ENCODE results near the gene TIRAP. TPM values are rescaled to one million over a fixed set of nuclear protein-coding genes. Genes with fewer than 3 reads are reported as not detected.

The TIRAP gene
- total RNA-seq, 5 donors from 2014 or later (not counting 1 experiment from before 2014, with no cell fraction given) = 11.3 to 23.4 (median 21.9) TPM

DNA sequence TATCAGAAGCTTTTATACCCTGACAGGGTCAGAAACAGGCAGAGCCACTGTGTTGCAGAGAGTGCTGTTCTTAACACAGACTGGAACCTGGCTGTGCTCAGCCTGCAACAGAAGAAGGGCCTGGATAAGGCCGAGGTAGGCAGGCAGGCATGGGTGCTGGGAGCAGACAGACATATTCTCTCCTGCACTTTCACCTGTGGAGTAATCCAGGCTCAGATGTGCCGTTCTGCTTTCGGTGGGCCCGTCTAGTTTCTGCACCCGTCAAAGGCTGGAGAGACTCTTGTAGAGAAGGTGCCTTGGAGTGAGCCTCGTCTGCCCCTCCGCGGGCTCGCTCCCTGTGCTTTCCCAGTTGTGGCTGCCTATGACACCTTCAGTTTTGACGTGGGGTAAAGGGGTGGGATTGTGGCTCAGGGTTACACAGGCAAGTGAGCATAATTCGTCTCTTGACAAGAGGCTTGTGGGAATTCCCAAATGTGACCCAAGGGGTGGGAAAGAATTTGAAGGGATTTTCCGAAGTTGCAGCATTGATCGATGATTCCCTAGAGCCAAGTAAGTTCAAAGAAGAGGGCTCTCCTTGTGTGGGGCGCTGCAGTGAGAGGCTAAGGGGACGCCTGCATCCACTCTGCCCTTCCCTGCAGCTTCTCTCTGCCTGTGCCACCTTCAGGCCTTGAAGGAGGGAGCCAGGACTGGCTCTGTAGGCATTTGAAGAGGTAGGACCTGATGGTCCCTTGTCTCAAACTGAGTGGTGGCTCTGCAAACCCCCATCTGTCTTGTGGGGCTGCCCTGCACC is 56.4 kb downstream of the TIRAP start:
- ChIA-PET CTCF (no interaction called here), POLR2A (no interaction called here)
- no peaks in the 10 kb centered on the region for H3K27me3 ChIP-seq (replicated peaks in 1 of 2; ENCODE audit: control insufficient read depth in 2 of 2, extremely low read depth in 1 of 2, insufficient read depth in 2 of 2, low read length in 1 of 2)
- no peaks in the 10 kb centered on the region for H3K9me3 ChIP-seq
- H3K4me1 Mint-ChIP-seq = peaks cover 6 to 10% (median 6%) of the 10 kb centered on the region in 3 donors
- H3K4me3 Mint-ChIP-seq = no peak overlapping the region
- no peaks in the 10 kb centered on the region for H3K27me3 Mint-ChIP-seq
- no peak overlapping the region for H3K27ac ChIP-seq (ENCODE audit: low read length)
- no peak overlapping the region for H3K4me3 ChIP-seq (ENCODE audit: control insufficient read depth in 1 of 2, extremely low read depth in 1 of 2, low read length in 1 of 2)
- no peaks in the 10 kb centered on the region for H3K4me1 ChIP-seq (ENCODE audit: control insufficient read depth in 1 of 2, extremely low read depth in 1 of 2, insufficient read depth in 2 of 2, low read length in 2 of 2)
- 98% methylated on average over 12 of the region's 15 CpGs for WGBS (ENCODE audit: insufficient coverage)
- H3K27ac Mint-ChIP-seq = no peak overlapping the region
- H3K9me3 Mint-ChIP-seq = no peaks in the 10 kb centered on the region
- no peak for ATAC-seq (replicated peaks in 1 of 4)
- no peak for DNase-seq
- H3K36me3 ChIP-seq (ENCODE audit: control insufficient read depth in 2 of 2, extremely low read depth in 1 of 2, insufficient read depth in 1 of 2, low read length in 1 of 2) = peaks cover 14 to 71% of the 10 kb centered on the region in 2 donors
- H3K36me3 Mint-ChIP-seq = peaks cover 56% of the 10 kb centered on the region

DNA sequence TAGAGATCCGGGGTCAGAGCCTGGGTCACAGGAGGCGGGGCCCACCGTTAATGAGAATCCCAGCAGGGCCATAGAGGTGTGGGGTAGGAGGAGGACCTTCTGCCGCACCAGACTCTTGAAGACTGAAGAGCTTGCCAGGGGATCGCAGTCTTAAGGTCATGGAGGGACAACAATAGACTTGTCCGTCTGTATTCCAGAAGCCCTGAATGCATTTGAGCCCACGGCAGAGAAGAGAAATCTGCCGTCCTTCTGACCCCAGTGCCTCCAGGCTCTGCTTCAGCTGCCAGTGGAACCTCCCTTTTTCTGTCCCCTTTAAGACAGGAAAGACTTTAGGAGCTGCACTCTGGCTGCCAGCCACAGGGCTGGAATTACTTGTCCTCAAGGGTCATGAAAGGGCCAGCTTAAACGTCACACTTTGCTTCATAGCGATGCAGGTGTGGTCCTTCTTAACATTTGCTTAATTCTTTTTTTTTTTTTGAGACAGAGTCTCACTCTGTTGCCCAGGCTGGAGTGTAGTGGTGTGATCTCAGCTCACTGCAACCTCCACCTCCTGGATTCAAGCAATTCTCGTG is 57.1 kb downstream of the TIRAP start:
- H3K4me3 Mint-ChIP-seq = no peak overlapping the region
- H3K9me3 Mint-ChIP-seq = no peaks in the 10 kb centered on the region
- peaks cover 3 to 7% (median 5%) of the 10 kb centered on the region in 3 donors for H3K4me1 Mint-ChIP-seq
- ChIA-PET CTCF (no interaction called here), POLR2A (interaction anchor here in 1 of 2 donors (0.6 kb wide), 1 partner anchor 102 kb away, joined by 3 read pairs; no protein-coding TSS in a partner anchor)
- Histone ChIP-seq H3K36me3 (ENCODE audit: control insufficient read depth in 2 of 2, extremely low read depth in 1 of 2, insufficient read depth in 1 of 2, low read length in 1 of 2) (peaks cover 14 to 76% of the 10 kb centered on the region in 2 donors), H3K9me3 (no peaks in the 10 kb centered on the region), H3K27ac (ENCODE audit: low read length) (no peak overlapping the region), H3K4me3 (ENCODE audit: control insufficient read depth in 1 of 2, extremely low read depth in 1 of 2, low read length in 1 of 2) (no peak overlapping the region), H3K27me3 (replicated peaks in 1 of 2; ENCODE audit: control insufficient read depth in 2 of 2, extremely low read depth in 1 of 2, insufficient read depth in 2 of 2, low read length in 1 of 2) (no peaks in the 10 kb centered on the region), H3K4me1 (ENCODE audit: control insufficient read depth in 1 of 2, extremely low read depth in 1 of 2, insufficient read depth in 2 of 2, low read length in 2 of 2) (no peaks in the 10 kb centered on the region)
- WGBS (ENCODE audit: insufficient coverage) = 95% methylated on average over 10 of the region's 11 CpGs
- ATAC-seq (replicated peaks in 1 of 4) (no peak), DNase-seq (no peak)
- H3K36me3 Mint-ChIP-seq = peaks cover 58% of the 10 kb centered on the region
- H3K27ac Mint-ChIP-seq = no peak overlapping the region
- no peaks in the 10 kb centered on the region for H3K27me3 Mint-ChIP-seq

DNA sequence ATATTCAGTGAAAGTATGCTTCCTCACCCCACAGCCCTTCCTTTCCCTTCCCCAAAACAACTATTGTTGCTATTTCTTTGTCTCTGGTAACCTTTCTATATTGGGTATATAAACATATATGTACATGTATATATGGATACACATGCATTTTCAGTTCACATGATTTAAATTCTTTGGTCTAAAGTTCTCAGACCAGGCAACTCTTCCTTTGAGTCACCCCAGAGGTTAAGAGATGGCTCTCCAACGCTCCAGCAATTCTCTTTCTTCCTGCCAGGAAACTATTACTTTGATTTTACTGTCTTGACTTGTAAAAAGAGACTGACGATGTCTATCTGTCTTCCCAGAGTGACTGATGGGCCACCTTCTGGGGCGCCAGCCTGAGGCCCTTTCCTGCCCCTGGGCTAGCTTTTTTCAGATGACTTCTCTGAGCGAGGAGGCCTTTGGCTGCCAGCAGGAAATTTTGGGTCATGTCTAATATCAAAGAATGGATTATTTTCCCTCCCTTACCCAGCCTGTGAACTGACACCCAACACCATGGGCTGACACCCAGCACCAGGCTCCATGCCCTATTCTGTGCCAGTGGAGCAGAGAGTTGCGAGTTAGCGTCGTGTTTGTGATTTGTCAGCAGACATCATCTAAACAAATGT is 58.2 kb downstream of the TIRAP start:
- H3K9me3 Mint-ChIP-seq = no peaks in the 10 kb centered on the region
- no peaks in the 10 kb centered on the region for H3K9me3 ChIP-seq
- ChIA-PET POLR2A (no interaction called here), CTCF (no interaction called here)
- H3K4me1 Mint-ChIP-seq = peaks cover 0 to 5% (median 4%) of the 10 kb centered on the region in 3 donors
- no peak overlapping the region for H3K4me3 ChIP-seq (ENCODE audit: control insufficient read depth in 1 of 2, extremely low read depth in 1 of 2, low read length in 1 of 2)
- ATAC-seq (replicated peaks in 1 of 4) = no peak
- DNase-seq = no peak
- 82% methylated on average over 4 of the region's 7 CpGs for WGBS (ENCODE audit: insufficient coverage)
- H3K36me3 ChIP-seq (ENCODE audit: control insufficient read depth in 2 of 2, extremely low read depth in 1 of 2, insufficient read depth in 1 of 2, low read length in 1 of 2) = peaks cover 19 to 82% of the 10 kb centered on the region in 2 donors
- no peaks in the 10 kb centered on the region for H3K4me1 ChIP-seq (ENCODE audit: control insufficient read depth in 1 of 2, extremely low read depth in 1 of 2, insufficient read depth in 2 of 2, low read length in 2 of 2)
- no peaks in the 10 kb centered on the region for H3K27me3 Mint-ChIP-seq
- peak overlapping the region in 1 of 2 donors; percentile 7 for H3K27ac Mint-ChIP-seq
- H3K27ac ChIP-seq (ENCODE audit: low read length) = no peak overlapping the region
- no peak overlapping the region for H3K4me3 Mint-ChIP-seq
- H3K36me3 Mint-ChIP-seq = peaks cover 57% of the 10 kb centered on the region
- H3K27me3 ChIP-seq (replicated peaks in 1 of 2; ENCODE audit: control insufficient read depth in 2 of 2, extremely low read depth in 1 of 2, insufficient read depth in 2 of 2, low read length in 1 of 2) = no peaks in the 10 kb centered on the region

DNA sequence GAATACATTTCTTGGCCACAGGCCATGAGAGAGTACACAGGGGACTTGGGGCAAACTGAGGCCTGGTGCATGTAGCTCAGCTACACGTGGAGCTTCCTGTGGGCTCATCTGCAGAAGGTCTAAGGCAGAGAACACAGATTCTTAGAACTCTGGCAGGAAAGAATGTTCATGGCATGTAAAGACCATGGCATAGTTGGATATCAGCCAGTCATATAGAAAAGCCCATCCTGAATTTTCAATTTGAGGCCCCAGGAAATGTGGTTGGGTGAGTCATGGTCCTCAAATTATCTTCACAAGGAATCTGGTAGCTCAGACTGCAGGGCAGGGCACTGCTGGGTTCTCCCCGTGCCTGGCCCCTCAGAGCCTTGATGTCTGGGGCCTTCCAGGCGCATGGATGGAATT is 58.9 kb downstream of the TIRAP start:
- CTCF ChIA-PET = no interaction called here
- Histone ChIP-seq H3K36me3 (ENCODE audit: control insufficient read depth in 2 of 2, extremely low read depth in 1 of 2, insufficient read depth in 1 of 2, low read length in 1 of 2) (peaks cover 19 to 81% of the 10 kb centered on the region in 2 donors), H3K9me3 (no peaks in the 10 kb centered on the region), H3K27me3 (replicated peaks in 1 of 2; ENCODE audit: control insufficient read depth in 2 of 2, extremely low read depth in 1 of 2, insufficient read depth in 2 of 2, low read length in 1 of 2) (no peaks in the 10 kb centered on the region), H3K27ac (ENCODE audit: low read length) (no peak overlapping the region), H3K4me1 (ENCODE audit: control insufficient read depth in 1 of 2, extremely low read depth in 1 of 2, insufficient read depth in 2 of 2, low read length in 2 of 2) (no peaks in the 10 kb centered on the region), H3K4me3 (ENCODE audit: control insufficient read depth in 1 of 2, extremely low read depth in 1 of 2, low read length in 1 of 2) (no peak overlapping the region)
- no peaks in the 10 kb centered on the region for H3K27me3 Mint-ChIP-seq
- H3K4me1 Mint-ChIP-seq = peaks cover 0 to 3% (median 0%) of the 10 kb centered on the region in 3 donors
- peaks cover 55% of the 10 kb centered on the region for H3K36me3 Mint-ChIP-seq
- no peak for ATAC-seq (replicated peaks in 1 of 4)
- DNase-seq = no peak
- 51% methylated on average over 3 of the region's 3 CpGs for WGBS (ENCODE audit: insufficient coverage)
- H3K9me3 Mint-ChIP-seq = no peaks in the 10 kb centered on the region
- POLR2A ChIA-PET = interaction anchor here in 1 of 2 donors (0.6 kb wide), 1 partner anchor 1792 kb away, joined by 3 read pairs; no protein-coding TSS in a partner anchor
- no peak overlapping the region for H3K4me3 Mint-ChIP-seq
- H3K27ac Mint-ChIP-seq = no peak overlapping the region

DNA sequence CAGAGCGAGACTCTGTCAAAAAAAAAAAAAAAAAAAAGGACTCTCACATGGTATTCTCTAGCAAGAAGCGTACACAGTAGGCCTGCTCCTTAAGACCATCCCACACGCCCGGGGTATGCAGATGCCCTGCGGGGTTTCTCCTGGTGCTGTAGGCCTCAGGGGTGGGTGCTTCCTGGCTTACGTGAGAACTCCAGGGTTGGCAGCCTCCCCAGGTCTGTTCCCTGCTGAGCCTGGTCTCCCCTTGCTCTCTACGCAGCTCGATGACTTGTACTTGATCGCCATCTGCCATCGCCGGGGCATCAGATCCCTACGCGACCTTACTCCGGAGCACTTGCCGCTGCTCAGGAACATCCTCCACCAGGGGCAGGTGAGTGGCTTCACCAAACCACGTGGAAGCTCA is 60.2 kb downstream of the TIRAP start:
- Histone ChIP-seq H3K4me1 (ENCODE audit: control insufficient read depth in 1 of 2, extremely low read depth in 1 of 2, insufficient read depth in 2 of 2, low read length in 2 of 2) (no peaks in the 10 kb centered on the region), H3K27me3 (replicated peaks in 1 of 2; ENCODE audit: control insufficient read depth in 2 of 2, extremely low read depth in 1 of 2, insufficient read depth in 2 of 2, low read length in 1 of 2) (no peaks in the 10 kb centered on the region), H3K9me3 (no peaks in the 10 kb centered on the region), H3K36me3 (ENCODE audit: control insufficient read depth in 2 of 2, extremely low read depth in 1 of 2, insufficient read depth in 1 of 2, low read length in 1 of 2) (peaks cover 19 to 74% of the 10 kb centered on the region in 2 donors), H3K27ac (ENCODE audit: low read length) (no peak overlapping the region), H3K4me3 (ENCODE audit: control insufficient read depth in 1 of 2, extremely low read depth in 1 of 2, low read length in 1 of 2) (no peak overlapping the region)
- Mint-ChIP-seq H3K27me3 (no peaks in the 10 kb centered on the region), H3K36me3 (peaks cover 55% of the 10 kb centered on the region), H3K27ac (no peak overlapping the region), H3K9me3 (no peaks in the 10 kb centered on the region), H3K4me3 (no peak overlapping the region), H3K4me1 (peaks cover 0 to 3% (median 0%) of the 10 kb centered on the region in 3 donors)
- POLR2A ChIA-PET = no interaction called here
- CTCF ChIA-PET = no interaction called here
- WGBS (ENCODE audit: insufficient coverage) = 96% methylated on average over 15 of the region's 16 CpGs
- DNase-seq = no peak
- ATAC-seq (replicated peaks in 1 of 4) = no peak

Data from T-cell (primary cell).